ENCODE data around the gene HARBI1. TPM values are rescaled to one million over a fixed set of nuclear protein-coding genes. Genes with fewer than 3 reads are reported as not detected.

Gene HARBI1
- total RNA-seq, 1 experiment from 2014 or later, result 6.3 TPM

- TF ChIP-seq CTCF (conservative IDR thresholded peaks at IDR 0.05), result no peak
- Histone ChIP-seq H3K27ac (ENCODE audit: insufficient read length, low read depth, low read length) (peak overlapping the region; percentile 44), H2BK15ac (ENCODE audit: low read depth, low read length) (no peak overlapping the region), H3K4me1 (ENCODE audit: insufficient read depth, low read length) (peaks cover 3% of the 10 kb centered on the region; the same call in 1 of the 2 replicates), H2BK12ac (ENCODE audit: insufficient read length, low read depth, low read length) (no peak overlapping the region), H2BK120ac (ENCODE audit: low read depth, low read length, poor library complexity, severe bottlenecking) (no peak overlapping the region), H3K4ac (ENCODE audit: low read depth, low read length) (no peak overlapping the region), H3K56ac (ENCODE audit: insufficient read length, low read depth, low read length) (no peak overlapping the region), H3K9ac (ENCODE audit: extremely low read depth, insufficient read length, low read length) (no peak overlapping the region), H3K23me2 (ENCODE audit: insufficient read length, low read depth, low read length, poor library complexity, severe bottlenecking) (no peaks in the 10 kb centered on the region), H4K91ac (ENCODE audit: insufficient read length, low read depth, low read length) (no peak overlapping the region), H4K8ac (replicated peaks; ENCODE audit: insufficient read length, low read depth, low read length) (no peak overlapping the region), H3K14ac (ENCODE audit: insufficient read depth, low read length) (no peak overlapping the region; the same call in 1 of the 2 replicates), H4K5ac (ENCODE audit: insufficient read length, low read depth, low read length) (no peak overlapping the region), H3K79me2 (ENCODE audit: insufficient read depth, low read length) (peaks cover 1% of the 10 kb centered on the region; the same call in 1 of the 2 replicates), H3K23ac (ENCODE audit: insufficient read length, low read depth, low read length) (no peak overlapping the region), H3K27me3 (ENCODE audit: insufficient read depth, low read length) (no peaks in the 10 kb centered on the region), H3T11ph (ENCODE audit: low read length) (no peak overlapping the region), H3K9me3 (ENCODE audit: control insufficient read depth, low read depth, low read length) (no peaks in the 10 kb centered on the region), H2AK5ac (ENCODE audit: insufficient read length, low read length) (no peak overlapping the region), H2BK20ac (ENCODE audit: low read depth, low read length, poor library complexity, severe bottlenecking) (no peak overlapping the region), H3K4me2 (ENCODE audit: insufficient read depth, insufficient read length, low read length) (no peak overlapping the region), H3K79me1 (ENCODE audit: insufficient read depth, low read depth, low read length, poor library complexity, severe bottlenecking) (peaks cover 4% of the 10 kb centered on the region), H2BK5ac (ENCODE audit: insufficient read length, low read length) (no peak overlapping the region), H2AFZ (ENCODE audit: low read length) (no peak overlapping the region), H3K18ac (ENCODE audit: insufficient read length, low read depth, low read length) (no peak overlapping the region), H4K20me1 (ENCODE audit: control insufficient read depth, insufficient read depth, insufficient read length) (no peaks in the 10 kb centered on the region)
- DNase-seq, result no peak
- H3K4me1 Mint-ChIP-seq, result peaks cover 18 to 25% of the 10 kb centered on the region in 2 experiments
- no peaks in the 10 kb centered on the region for H3K27me3 Mint-ChIP-seq (ENCODE audit: low read depth)
- H3K36me3 Mint-ChIP-seq (ENCODE audit: insufficient read depth in 1 of 3, low read depth in 3 of 3), result no peaks in the 10 kb centered on the region
- H3K4me3 Mint-ChIP-seq, result no peak overlapping the region
- H3K9me3 Mint-ChIP-seq, result no peaks in the 10 kb centered on the region
- no CpG with 5 or more reads among the region's 5 CpGs for WGBS (ENCODE audit: extremely low coverage, insufficient read length, low lambda C conversion rate)
- H3K27ac Mint-ChIP-seq, result peak overlapping the region; percentile 52 to 95 (median 84); a peak in 6 of 7 replicates
These were observed 62.5 kb downstream of the HARBI1 start for GRCh38 chr11:46554213-46555147.
